NCI-H2171 (cell line): Measurements from ENCODE around the gene PCDH15.
"Not testable (repeated sequence)": the region's sequence is repeated elsewhere in the genome, so short reads cannot be mapped to it uniquely, and the experiment has no call there.

Experiments
- DNase-seq: peaks from one replicate; lab custom pipeline; 2025; lab: John Stamatoyannopoulos, UW

The PCDH15 gene

DNA sequence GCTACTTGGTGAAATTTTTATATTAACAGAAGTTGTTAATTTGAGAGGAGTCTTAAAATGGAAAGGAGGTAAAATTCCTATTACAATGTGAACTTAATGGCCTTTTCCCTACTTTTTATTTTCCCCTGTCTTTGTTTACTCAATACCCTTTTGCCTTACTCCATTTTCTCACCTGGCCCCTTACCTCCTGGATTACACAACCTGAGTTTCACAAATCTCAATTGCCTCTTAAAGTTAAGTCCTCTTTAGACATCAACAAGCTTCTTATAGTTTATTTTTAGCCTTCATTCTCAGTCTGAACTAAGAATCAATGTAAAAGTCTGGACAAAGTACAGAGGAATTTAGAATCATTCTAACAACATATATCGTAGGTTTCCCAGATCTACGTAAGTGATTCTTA lies 247.0 kb downstream of the PCDH15 start:
- no peak for DNase-seq

GRCh38 chr10:54550016-54550415 lies 251.0 kb downstream of the PCDH15 start:
- no peak for DNase-seq

DNA sequence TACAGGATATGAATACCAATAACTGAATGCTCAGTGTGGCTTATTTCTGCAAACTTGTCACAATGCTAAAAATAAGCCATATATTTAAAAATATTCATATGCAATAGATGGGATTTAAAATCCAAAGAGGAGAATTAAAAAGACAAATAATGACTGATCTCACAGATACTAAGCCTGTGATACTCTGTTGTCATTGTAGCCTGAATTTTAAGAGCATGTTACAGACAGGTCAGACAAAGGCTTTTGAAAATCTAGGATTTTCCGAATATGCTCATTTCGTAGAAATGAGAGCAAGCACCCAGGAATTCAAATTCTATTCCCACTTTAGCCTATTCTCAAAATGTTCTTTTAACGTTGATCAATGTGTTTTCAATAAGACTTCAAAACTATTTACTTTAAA lies 269.7 kb downstream of the PCDH15 start:
- no peak for DNase-seq

- no peak for DNase-seq
These were observed 270.7 kb downstream of the PCDH15 start for GRCh38 chr10:54530299-54530698.

GRCh38 chr10:54525816-54526215 lies 275.2 kb downstream of the PCDH15 start:
- no peak for DNase-seq

- not testable (repeated sequence) for DNase-seq
These were observed 285.8 kb downstream of the PCDH15 start for GRCh38 chr10:54515244-54515643.

DNA sequence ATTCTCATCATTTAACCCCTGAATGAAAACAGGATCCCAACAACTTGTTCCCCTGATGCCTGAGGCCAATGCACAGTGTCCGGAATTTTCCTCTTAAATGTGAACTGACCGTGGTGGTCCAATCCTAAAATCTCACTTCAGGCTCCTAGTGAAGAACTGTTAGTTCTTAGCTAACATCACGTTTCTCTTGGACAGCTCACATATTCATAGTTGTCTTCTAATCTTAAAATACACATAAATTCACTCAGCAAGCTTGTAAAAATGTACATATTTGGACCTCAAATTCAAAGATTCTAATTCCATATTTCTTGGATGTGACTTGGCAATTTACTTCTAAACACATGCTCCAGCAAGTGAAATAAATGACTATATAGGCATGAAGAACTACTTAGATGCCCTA lies 297.2 kb downstream of the PCDH15 start:
- DNase-seq = no peak

DNA sequence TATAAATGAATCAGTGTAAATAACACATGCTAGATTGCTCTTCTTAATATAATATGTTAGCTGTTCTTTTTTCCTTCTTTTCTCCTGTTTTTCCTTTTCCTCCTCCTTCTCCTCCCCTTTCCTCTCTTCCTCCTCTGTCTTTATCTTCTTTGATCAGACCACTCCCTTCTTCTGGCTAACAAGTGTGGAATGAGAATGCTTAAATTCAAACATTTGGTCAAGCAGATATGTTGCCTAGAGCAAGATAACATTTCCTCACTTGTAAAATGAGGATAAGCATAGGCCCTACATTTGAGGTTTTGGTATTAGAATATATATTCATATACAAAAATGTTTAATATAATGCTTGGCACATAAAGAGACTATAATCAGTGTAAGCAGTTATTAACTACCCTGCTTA lies 299.1 kb downstream of the PCDH15 start:
- no peak for DNase-seq

DNA sequence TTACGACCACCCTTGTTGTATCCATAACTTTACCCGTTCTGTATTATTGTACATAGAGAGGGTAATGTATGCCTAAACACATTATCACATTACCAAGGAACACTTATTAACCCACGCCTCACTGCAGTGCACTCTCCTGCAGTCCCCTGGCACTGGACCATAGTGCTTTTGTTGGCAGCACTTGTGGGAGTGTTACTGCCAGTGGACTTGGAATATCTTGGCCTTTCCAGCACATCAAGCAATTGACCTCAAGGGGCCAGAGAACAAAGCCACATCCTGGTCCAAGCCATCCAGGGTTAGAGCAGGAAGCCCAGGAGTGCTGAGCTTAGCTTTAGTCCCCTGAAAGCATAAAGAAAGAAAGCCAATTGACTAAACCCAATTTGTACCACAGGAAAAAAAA lies 304.2 kb downstream of the PCDH15 start:
- no peak for DNase-seq

GRCh38 chr10:54487743-54488142 lies 313.3 kb downstream of the PCDH15 start:
- DNase-seq = no peak

- no peak for DNase-seq
These were observed 315.1 kb downstream of the PCDH15 start for GRCh38 chr10:54485971-54486370.

- DNase-seq = no peak
These were observed 316.8 kb downstream of the PCDH15 start for GRCh38 chr10:54484186-54484585.

GRCh38 chr10:54478601-54479000 lies 322.4 kb downstream of the PCDH15 start:
- no peak for DNase-seq

DNA sequence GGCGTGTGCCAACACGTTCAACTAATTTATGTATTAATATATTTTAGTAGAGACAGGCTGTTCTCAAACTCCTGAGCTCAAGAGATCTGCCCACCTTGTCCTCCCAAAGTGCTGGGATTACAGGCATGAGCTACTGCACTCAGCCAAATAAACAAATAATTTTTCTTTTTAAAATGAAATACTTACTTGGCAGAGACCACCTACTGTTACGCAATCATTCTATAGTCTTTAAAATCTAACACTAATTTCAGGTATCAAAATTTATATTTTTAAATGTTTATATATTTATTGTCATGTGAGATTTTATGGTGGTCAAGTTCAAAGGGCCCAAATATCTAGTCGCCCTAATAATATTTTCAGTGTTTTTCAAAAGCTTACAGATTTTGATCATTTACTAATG lies 323.3 kb downstream of the PCDH15 start:
- no peak for DNase-seq

DNA sequence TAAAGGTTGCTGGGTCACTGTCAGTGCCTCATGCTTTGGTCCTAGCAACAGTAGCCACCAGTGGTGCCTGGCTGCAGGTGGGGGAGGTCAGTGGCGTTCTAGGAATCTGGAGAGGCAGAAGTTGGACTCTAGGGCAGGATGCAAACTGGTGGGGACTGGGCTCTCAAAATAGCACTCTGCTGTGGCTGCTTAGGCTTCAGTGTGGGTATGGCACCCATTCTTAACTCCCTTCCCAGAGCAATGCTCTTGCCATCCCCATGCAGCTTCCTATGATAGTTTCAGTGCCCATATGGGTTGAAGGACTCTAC lies 330.8 kb downstream of the PCDH15 start:
- no peak for DNase-seq

DNA sequence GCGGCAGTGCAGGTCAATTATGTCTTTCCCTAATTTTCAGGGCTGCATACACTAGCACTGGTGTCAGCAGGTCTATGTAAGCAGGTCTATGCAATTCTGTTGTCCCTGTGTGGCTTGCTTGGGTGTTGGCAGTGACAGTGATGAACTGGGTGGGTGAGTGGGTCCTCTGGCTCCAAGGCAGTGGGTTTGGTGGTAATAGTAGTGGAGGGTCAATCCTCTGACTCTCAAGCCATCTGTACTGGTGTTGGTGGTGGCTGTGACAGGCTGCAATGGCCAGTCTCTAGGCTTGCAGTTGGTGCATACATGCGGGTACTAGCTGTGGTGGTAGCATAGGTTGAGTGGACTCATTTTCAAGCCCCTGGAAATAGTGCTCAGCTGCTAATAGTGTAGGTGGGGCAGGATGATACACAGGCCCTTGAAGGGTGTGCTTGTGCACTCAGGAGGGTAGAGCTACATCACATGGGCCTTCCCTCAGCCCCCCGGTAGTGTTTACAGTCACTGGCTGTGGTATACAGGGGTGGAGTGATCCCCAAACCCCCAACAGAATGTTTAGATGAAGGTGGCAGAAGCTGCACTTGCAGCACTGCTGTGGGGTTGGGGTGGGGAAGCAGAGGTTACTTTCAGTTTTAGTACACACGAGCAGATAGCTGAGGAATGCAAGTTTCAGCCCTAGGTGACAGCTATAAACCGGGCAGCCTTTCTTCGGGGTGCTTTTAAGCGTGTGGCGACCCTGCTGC lies 331.3 kb downstream of the PCDH15 start:
- DNase-seq = no peak

GRCh38 chr10:54454271-54454670 lies 346.8 kb downstream of the PCDH15 start:
- DNase-seq = no peak

- DNase-seq = no peak
These were observed 352.0 kb downstream of the PCDH15 start for GRCh38 chr10:54449056-54449455.

- DNase-seq = no peak
These were observed 356.9 kb downstream of the PCDH15 start for GRCh38 chr10:54444170-54444569.

- no peak for DNase-seq
These were observed 359.8 kb downstream of the PCDH15 start for GRCh38 chr10:54441275-54441674.

DNA sequence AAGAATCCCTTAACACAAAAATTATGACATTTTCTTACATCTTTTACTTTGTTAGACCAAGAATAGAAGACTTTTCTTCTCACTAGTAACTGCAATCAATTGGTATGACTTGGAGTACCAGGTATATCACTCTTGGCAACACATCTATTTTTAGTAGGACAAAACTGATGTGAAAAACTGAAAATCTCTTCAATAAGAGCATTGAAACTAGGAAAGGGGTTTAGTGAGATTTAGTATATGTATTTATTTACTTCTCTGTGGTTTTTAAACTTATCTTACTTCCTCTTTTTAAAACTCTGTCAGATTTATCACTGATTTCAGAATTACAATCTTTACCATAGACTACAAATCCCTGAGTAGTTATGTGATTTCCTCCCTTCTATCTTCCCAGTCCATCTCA lies 366.2 kb downstream of the PCDH15 start:
- DNase-seq = no peak

- DNase-seq = no peak
These were observed 385.5 kb downstream of the PCDH15 start for GRCh38 chr10:54415483-54415882.

DNA sequence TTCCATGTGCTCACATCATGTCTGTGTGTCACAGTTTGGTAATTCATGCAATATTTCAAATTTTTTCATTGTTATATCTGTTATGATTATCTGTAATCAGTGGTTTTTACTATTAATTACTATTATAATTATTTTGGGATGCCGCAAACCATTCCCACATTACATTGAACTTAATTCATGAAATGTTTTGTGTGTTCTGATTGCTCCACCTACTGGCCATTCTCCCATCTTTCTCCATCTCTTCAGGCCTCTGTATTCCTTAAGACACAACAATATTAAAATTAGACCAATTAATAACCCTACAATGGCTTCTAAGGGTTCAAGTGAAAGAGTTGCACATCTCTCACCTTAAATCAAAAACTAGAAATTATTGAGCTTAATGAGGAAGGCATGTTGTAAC lies 398.5 kb downstream of the PCDH15 start:
- DNase-seq = no peak

- DNase-seq = no peak
These were observed 405.0 kb downstream of the PCDH15 start for GRCh38 chr10:54396031-54396430.

DNA sequence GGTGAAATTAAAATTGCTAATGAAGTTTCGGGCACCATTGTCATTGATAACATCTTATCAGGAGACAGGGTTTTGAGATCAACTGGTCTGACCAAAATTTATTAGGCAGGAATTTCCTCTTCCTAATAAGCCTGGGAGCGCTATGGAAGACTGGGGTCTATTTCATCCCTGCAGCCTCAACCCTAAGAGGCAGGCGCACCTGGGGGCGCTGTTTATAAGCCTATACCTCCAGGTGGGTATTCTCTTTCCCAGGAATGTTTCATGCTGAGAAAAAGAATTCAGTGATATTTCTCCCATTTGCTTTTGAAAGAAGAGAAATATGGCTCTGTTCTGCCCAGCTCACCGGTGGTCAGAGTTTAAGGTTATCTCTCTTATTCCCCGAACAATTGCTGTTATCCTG lies 406.4 kb downstream of the PCDH15 start:
- not testable (repeated sequence) for DNase-seq
